Activated T-helper 1 cell treated with anti-CD3 and anti-CD28 coated beads, Interleukin-12 subunit alpha, Interleukin-12 subunit beta, Interleukin-2, Interleukin-4 antibody, amounts not matched to agents 30 ng/mL and 10 ng/mL and 1 ng/mL, durations not matched to agents 14 hours and 24 hours and 36 hours (primary cell): Measurements from ENCODE around the gene CACNA1C. TPM values are rescaled to one million over a fixed set of nuclear protein-coding genes. Genes with fewer than 3 reads are reported as not detected.

Experiments
- DNase-seq: peaks from one replicate; pipeline ENCODE4 v3.0.0; 2021; ENCODE audit warnings: low spot score
- H3K27ac Mint-ChIP-seq: one replicate; pipeline ENCODE4 v1.8.0; 2021; ENCODE audit warnings: mild to moderate bottlenecking, mixed read lengths
- H3K27me3 Mint-ChIP-seq: one replicate; pipeline ENCODE4 v1.8.0; 2022; ENCODE audit warnings: mild to moderate bottlenecking, moderate library complexity, mixed read lengths; ENCODE audit not compliant: insufficient read depth
- H3K36me3 Mint-ChIP-seq: one replicate; pipeline ENCODE4 v1.8.0; 2021; ENCODE audit warnings: low read depth, mixed read lengths
- H3K4me1 Mint-ChIP-seq: one replicate; pipeline ENCODE4 v1.8.0; 2021; ENCODE audit warnings: low read depth, mixed read lengths
- H3K4me3 Mint-ChIP-seq: one replicate; pipeline ENCODE4 v1.8.0; 2021; ENCODE audit warnings: mild to moderate bottlenecking, moderate library complexity, mixed read lengths
- H3K9me3 Mint-ChIP-seq: one replicate; pipeline ENCODE4 v1.8.0; 2021; ENCODE audit warnings: mixed read lengths
- intact Hi-C: fragments of 100-400 bp; cut with micrococcal nuclease; formaldehyde crosslinking; loops from one replicate; pipeline ENCODE4 v1.15.1; 2024
- total RNA-seq: library from RNA; stranded (reverse); gene quantifications from 2 replicates; pipeline ENCODE4 v1.2.3, GENCODE V29; 2022

CACNA1C gene
- total RNA-seq, 1 donor from 2014 or later: 0.18 TPM

DNA sequence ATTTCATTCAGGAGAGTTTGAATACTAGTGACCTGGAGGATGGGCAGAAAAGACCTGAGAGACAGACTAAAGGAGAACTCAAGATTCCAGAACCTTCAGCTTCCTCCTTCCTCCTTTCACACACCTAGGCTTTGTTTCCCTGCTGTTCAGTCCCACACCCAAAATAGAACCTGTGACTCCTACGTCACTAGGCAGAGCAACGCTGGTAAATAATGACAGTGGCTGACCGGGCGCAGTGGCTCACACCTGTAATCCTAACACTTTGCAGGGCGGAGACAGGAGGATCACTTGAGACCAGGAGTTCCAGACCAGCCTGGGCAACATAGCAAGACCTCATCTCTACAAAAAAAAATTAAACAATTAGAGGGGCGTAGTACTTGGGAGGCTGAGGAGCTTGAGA lies 575.6 kb downstream of the CACNA1C start:
- H3K4me1 Mint-ChIP-seq: peaks cover 10% of the 10 kb centered on the region

GRCh38 chr12:2629051-2629450 lies 576.3 kb downstream of the CACNA1C start:
- Mint-ChIP-seq H3K27me3 (peaks cover 13% of the 10 kb centered on the region), H3K4me1 (peaks cover 10% of the 10 kb centered on the region), H3K9me3 (no peaks in the 10 kb centered on the region), H3K36me3 (no peaks in the 10 kb centered on the region), H3K4me3 (no peak overlapping the region), H3K27ac (no peak overlapping the region)
- intact Hi-C loops: no loop called here
- no peak for DNase-seq

More for the DNA sequence above, 575.6 kb downstream of the CACNA1C start:
- H3K27me3 Mint-ChIP-seq: peaks cover 12% of the 10 kb centered on the region
- no peaks in the 10 kb centered on the region for H3K36me3 Mint-ChIP-seq
- H3K4me3 Mint-ChIP-seq: no peak overlapping the region
- no peaks in the 10 kb centered on the region for H3K9me3 Mint-ChIP-seq
- DNase-seq: no peak
- H3K27ac Mint-ChIP-seq: no peak overlapping the region
- intact Hi-C loops: no loop called here

GRCh38 chr12:2631653-2632350 lies 579.0 kb downstream of the CACNA1C start:
- Mint-ChIP-seq H3K9me3 (no peaks in the 10 kb centered on the region), H3K4me3 (no peak overlapping the region), H3K4me1 (peaks cover 10% of the 10 kb centered on the region), H3K27me3 (peaks cover 22% of the 10 kb centered on the region), H3K36me3 (no peaks in the 10 kb centered on the region), H3K27ac (no peak overlapping the region)
- DNase-seq: no peak
- intact Hi-C loops: no loop called here

DNA sequence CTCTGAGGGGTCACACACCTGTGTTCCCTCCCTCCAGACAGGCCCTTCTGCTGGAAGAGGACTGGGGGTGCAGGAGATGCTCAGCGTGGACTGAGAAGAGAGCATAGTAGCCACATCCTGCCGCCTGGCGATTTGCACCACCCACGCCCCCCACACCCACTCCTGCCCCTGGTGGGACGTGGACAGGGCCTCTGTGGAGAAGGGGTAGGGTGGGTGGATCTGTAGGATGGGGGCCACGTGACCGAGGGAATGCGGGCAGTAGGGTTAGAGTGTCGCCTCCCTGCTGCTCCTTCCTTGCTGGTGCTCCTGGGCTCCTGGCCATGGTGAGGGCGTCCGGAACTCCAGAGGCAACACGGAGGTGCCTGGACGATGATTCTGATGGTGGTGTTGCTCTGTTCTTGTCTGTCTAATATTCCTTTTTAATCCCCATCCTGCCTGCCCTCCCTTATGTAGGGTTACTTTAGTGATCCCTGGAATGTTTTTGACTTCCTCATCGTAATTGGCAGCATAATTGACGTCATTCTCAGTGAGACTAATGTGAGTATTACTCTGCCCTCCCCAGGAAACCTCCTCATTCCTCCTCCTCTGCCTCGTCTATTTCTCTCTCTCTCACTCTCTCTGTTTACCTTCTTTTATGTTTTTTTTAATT lies 580.5 kb downstream of the CACNA1C start:
- Mint-ChIP-seq H3K27ac (no peak overlapping the region), H3K36me3 (no peaks in the 10 kb centered on the region), H3K4me3 (no peak overlapping the region), H3K27me3 (peaks cover 17% of the 10 kb centered on the region), H3K9me3 (no peaks in the 10 kb centered on the region), H3K4me1 (no peaks in the 10 kb centered on the region)
- intact Hi-C loops: no loop called here
- no peak for DNase-seq

DNA sequence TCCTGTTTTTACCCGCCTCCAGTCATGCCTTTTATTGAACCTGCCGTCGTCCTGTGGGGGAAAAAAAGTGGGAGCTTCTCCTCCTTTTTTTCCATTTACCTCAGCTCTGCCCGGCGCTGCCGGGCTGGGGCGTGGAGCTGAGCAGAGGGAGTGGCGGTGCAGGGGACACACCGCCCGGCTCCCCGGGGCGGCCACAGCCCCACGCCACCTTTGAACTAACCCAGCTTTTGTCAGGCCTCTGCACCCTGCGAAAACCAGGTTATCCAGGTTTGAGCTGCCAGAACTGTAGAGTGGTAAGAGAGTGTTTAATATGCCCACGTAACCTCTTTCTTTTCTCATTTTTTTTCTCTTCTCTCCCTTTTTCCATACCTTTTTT lies 581.0 kb downstream of the CACNA1C start:
- H3K27me3 Mint-ChIP-seq: peaks cover 17% of the 10 kb centered on the region
- no peaks in the 10 kb centered on the region for H3K36me3 Mint-ChIP-seq
- no peak overlapping the region for H3K4me3 Mint-ChIP-seq
- H3K4me1 Mint-ChIP-seq: no peaks in the 10 kb centered on the region
- H3K9me3 Mint-ChIP-seq: no peaks in the 10 kb centered on the region
- intact Hi-C loops: no loop called here
- H3K27ac Mint-ChIP-seq: no peak overlapping the region
- no peak for DNase-seq

GRCh38 chr12:2634471-2634870 lies 581.7 kb downstream of the CACNA1C start:
- Mint-ChIP-seq H3K36me3 (no peaks in the 10 kb centered on the region), H3K4me3 (no peak overlapping the region), H3K27ac (no peak overlapping the region), H3K4me1 (no peaks in the 10 kb centered on the region), H3K9me3 (no peaks in the 10 kb centered on the region), H3K27me3 (peaks cover 17% of the 10 kb centered on the region)
- intact Hi-C loops: no loop called here
- no peak for DNase-seq

DNA sequence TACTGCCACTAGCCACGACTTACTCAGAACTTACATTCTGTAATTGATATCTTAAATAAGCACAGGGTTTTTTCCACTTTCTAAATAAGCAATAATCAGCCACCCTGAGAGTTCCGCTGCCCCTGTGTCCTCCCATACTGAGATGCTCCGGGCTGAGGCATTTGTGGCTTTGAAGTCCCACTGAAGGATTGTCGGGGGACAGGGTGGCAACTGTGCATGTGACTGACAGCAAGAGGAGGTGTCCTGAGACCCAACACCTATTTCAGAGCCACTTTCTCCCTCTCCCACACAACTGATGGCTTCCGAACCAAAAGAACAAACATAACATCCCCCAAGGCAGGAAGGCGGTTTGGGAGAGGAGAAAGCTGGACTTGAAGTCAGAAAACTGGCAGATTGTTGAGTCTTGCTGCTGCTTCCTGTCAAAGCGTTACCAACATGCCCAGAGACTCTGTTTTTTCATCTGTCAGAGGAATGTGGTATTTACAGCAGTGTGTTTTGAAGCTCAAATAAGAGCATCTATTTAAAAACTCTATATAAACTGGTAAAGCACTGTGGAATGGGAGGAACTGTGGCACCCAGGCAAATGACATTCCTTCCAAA lies 584.1 kb downstream of the CACNA1C start:
- intact Hi-C loops: no loop called here
- no peaks in the 10 kb centered on the region for H3K36me3 Mint-ChIP-seq
- no peaks in the 10 kb centered on the region for H3K9me3 Mint-ChIP-seq
- no peak overlapping the region for H3K4me3 Mint-ChIP-seq
- H3K27ac Mint-ChIP-seq: no peak overlapping the region
- peaks cover 15% of the 10 kb centered on the region for H3K27me3 Mint-ChIP-seq
- peaks cover 9% of the 10 kb centered on the region for H3K4me1 Mint-ChIP-seq
- no peak for DNase-seq

DNA sequence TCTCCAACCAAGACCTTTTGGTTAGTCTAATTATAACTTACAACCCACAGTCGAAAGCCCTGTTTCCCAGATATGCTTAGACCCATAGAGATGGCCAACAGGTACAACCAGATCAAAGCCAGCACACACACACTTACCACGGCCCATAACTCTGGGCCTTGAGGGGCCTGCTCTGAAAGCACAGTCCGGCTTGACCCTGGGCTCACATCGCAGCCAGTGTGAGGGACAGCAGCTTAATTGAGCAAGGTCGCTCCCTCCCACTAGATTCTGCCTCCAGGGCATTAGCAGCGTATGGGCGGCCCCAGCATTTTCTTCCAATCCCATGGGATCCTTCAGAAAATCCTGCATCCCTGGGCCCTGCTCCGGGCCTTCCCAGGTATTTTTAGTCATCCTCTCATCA lies 584.6 kb downstream of the CACNA1C start:
- Mint-ChIP-seq H3K27ac (no peak overlapping the region), H3K4me1 (peaks cover 14% of the 10 kb centered on the region), H3K9me3 (no peaks in the 10 kb centered on the region), H3K27me3 (peaks cover 15% of the 10 kb centered on the region), H3K36me3 (no peaks in the 10 kb centered on the region), H3K4me3 (no peak overlapping the region)
- intact Hi-C loops: no loop called here
- no peak for DNase-seq

DNA sequence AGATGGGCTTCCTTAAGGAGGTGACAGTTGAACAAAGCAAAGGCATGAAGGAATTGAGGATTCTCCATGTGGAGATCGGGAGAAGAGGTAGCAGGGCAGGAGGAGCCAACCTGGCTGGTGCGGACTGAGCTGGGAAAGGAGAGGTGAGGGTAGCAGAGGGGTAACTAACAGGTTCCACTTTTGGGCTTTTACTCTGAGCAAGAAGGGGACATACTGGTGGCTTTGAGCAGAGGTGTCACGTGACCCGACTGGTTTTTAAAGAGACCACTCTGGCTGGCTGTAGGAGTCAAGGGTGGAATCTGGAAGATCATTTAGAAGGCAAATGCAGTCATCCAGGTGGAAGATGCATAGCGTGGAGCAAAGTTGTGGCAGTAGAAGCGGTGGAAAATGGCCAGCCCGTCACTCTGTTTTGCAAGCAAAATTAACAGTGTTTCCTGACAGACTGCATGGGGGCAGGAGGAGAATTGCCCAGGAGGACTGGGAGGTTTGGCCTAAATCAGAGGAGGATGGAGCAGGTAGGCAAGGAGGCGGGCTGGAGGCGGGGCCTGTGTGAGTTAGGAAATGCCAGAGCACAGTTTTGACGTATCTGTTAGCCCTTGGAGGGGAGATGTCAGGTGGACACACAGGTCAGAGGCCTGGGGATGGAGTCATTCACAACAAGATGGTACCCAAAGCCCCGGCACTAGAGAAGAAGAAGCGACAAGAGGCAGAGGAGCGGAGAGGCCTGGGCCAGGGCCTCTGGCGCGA lies 585.7 kb downstream of the CACNA1C start:
- Mint-ChIP-seq H3K36me3 (no peaks in the 10 kb centered on the region), H3K27ac (no peak overlapping the region), H3K4me3 (no peak overlapping the region), H3K27me3 (peaks cover 12% of the 10 kb centered on the region), H3K4me1 (peaks cover 19% of the 10 kb centered on the region), H3K9me3 (no peaks in the 10 kb centered on the region)
- intact Hi-C loops: no loop called here
- no peak for DNase-seq

DNA sequence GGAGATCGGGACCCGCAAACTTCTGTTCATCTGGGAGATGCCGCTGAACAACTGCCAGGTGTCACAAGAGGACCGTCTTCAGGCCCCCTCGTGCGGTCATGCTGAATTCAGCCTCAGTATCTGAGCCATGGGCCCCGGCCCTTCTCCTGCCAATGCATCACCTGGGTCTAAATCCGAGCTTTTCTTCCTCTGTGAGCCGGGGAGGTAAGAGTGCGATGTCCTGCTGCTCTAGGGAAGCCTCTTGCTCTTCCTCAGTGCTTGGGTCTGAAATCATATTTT lies 586.2 kb downstream of the CACNA1C start:
- H3K27me3 Mint-ChIP-seq: peaks cover 12% of the 10 kb centered on the region
- H3K27ac Mint-ChIP-seq: no peak overlapping the region
- H3K36me3 Mint-ChIP-seq: no peaks in the 10 kb centered on the region
- H3K4me3 Mint-ChIP-seq: no peak overlapping the region
- peaks cover 19% of the 10 kb centered on the region for H3K4me1 Mint-ChIP-seq
- H3K9me3 Mint-ChIP-seq: no peaks in the 10 kb centered on the region
- intact Hi-C loops: no loop called here
- DNase-seq: no peak

DNA sequence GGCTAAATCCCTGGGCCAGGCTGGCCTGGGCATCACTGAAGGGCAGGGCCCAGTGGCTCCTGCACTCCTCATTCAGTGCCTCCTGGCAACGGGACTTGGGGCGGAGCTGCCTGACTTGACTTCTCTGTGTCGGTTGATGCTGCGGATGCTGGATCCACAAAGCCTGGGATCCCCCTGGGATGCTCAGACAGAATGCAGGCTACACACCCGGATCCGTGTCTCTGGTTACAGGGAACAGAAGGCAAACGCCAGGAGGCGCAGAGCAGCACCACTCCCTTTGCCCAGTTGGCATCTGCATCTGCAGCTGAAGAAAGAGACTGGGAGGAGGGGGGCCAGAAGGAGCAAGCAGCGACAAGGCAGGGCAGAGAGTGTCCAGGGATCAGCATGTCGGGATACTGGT lies 587.5 kb downstream of the CACNA1C start:
- no peaks in the 10 kb centered on the region for H3K9me3 Mint-ChIP-seq
- intact Hi-C loops: no loop called here
- peaks cover 19% of the 10 kb centered on the region for H3K4me1 Mint-ChIP-seq
- H3K36me3 Mint-ChIP-seq: no peaks in the 10 kb centered on the region
- no peak overlapping the region for H3K27ac Mint-ChIP-seq
- no peak overlapping the region for H3K4me3 Mint-ChIP-seq
- DNase-seq: no peak
- peaks cover 10% of the 10 kb centered on the region for H3K27me3 Mint-ChIP-seq

DNA sequence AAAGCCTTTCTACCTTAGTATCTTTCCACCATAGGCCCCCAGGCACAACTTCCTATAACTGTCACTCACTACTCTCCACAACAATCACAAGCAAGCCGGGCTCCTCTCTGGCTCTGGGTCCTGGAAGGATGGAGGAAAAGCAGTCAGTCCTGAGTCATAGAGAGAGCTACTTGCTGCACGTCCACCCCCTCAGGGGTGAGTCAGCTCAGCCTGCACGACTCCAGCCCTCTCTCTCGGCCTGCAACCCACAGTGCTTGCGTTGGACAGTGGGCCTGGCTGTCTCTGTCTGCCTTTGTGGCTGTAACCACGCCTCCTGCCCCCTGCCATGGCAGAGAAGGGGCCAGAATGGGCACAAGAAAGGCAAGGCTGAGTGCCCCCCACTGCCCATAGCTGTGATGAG lies 587.9 kb downstream of the CACNA1C start:
- intact Hi-C loops: no loop called here
- H3K27ac Mint-ChIP-seq: no peak overlapping the region
- DNase-seq: no peak
- H3K9me3 Mint-ChIP-seq: no peaks in the 10 kb centered on the region
- peaks cover 11% of the 10 kb centered on the region for H3K27me3 Mint-ChIP-seq
- H3K36me3 Mint-ChIP-seq: no peaks in the 10 kb centered on the region
- H3K4me3 Mint-ChIP-seq: no peak overlapping the region
- peaks cover 19% of the 10 kb centered on the region for H3K4me1 Mint-ChIP-seq

DNA sequence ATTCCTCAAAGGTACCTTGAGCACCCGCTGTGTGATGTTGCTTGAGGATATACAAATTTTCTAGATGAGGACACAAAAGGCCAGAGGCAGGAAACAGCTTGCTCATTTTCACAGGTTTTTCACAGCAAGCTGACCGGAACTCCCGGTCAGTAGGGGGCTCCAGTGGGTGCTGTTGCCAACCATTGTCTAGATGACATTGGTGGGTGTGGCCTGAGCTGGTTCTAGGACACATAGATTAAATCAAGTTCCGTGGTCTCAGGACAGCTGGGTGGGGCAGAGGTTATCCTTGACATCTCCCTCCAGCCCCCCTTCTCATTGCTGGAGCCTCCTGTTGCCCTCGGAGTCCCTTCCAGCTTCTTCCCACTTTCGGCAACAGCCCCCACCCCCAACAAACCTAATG lies 588.4 kb downstream of the CACNA1C start:
- H3K9me3 Mint-ChIP-seq: no peaks in the 10 kb centered on the region
- intact Hi-C loops: no loop called here
- H3K27ac Mint-ChIP-seq: no peak overlapping the region
- H3K36me3 Mint-ChIP-seq: no peaks in the 10 kb centered on the region
- peaks cover 19% of the 10 kb centered on the region for H3K4me1 Mint-ChIP-seq
- H3K4me3 Mint-ChIP-seq: no peak overlapping the region
- no peak for DNase-seq
- peaks cover 14% of the 10 kb centered on the region for H3K27me3 Mint-ChIP-seq
